Measurements from ENCODE around the gene PDE9A.

PDE9A gene

GRCh38 chr21:42755031-42755665, 101.7 kb downstream of the PDE9A start:
- no peak for DNase-seq
- Histone ChIP-seq H3K36me3 (ENCODE audit: control insufficient read depth in 4 of 4, insufficient read depth in 4 of 4, low read length in 3 of 4) (no peaks in the 10 kb centered on the region), H3K4me1 (ENCODE audit: control extremely low read depth in 1 of 4, control insufficient read depth in 4 of 4, insufficient read depth in 4 of 4, low read length in 3 of 4) (no peaks in the 10 kb centered on the region), H3K27ac (ENCODE audit: insufficient read depth in 1 of 2, low read depth in 1 of 2, low read length in 2 of 2, poor library complexity in 1 of 2, severe bottlenecking in 2 of 2) (no peak overlapping the region), H3K9me3 (ENCODE audit: control extremely low read depth in 1 of 5, control insufficient read depth in 4 of 5, insufficient read depth in 2 of 5, low read depth in 1 of 5, low read length in 4 of 5) (no peaks in the 10 kb centered on the region), H3K27me3 (replicated peaks in 2 of 5; ENCODE audit: control insufficient read depth in 4 of 5, insufficient read depth in 5 of 5, low read length in 4 of 5) (no peaks in the 10 kb centered on the region), H3K4me3 (ENCODE audit: control insufficient read depth in 1 of 7, extremely low read depth in 1 of 7, insufficient read depth in 4 of 7, low read depth in 2 of 7, low read length in 6 of 7) (no peak overlapping the region)
- ChIA-PET POLR2A (no interaction called here), CTCF (interaction anchor here (1.2 kb wide), 1 partner anchor 26 kb away, joined by 4 read pairs; no protein-coding TSS in a partner anchor)
- 96% methylated on average over 14 of the region's 14 CpGs for WGBS (ENCODE audit: insufficient coverage)

- H3K4me1 ChIP-seq (ENCODE audit: control extremely low read depth in 1 of 4, control insufficient read depth in 4 of 4, insufficient read depth in 4 of 4, low read length in 3 of 4), result no peaks in the 10 kb centered on the region
- WGBS (ENCODE audit: insufficient coverage), result 98% methylated on average over 18 of the region's 20 CpGs
- H3K4me3 ChIP-seq (ENCODE audit: control insufficient read depth in 1 of 7, extremely low read depth in 1 of 7, insufficient read depth in 4 of 7, low read depth in 2 of 7, low read length in 6 of 7), result no peak overlapping the region
- CTCF ChIA-PET, result interaction anchor here (1.2 kb wide), 1 partner anchor 25 kb away, joined by 4 read pairs; no protein-coding TSS in a partner anchor
- H3K36me3 ChIP-seq (ENCODE audit: control insufficient read depth in 4 of 4, insufficient read depth in 4 of 4, low read length in 3 of 4), result no peaks in the 10 kb centered on the region
- POLR2A ChIA-PET, result no interaction called here
- H3K27ac ChIP-seq (ENCODE audit: insufficient read depth in 1 of 2, low read depth in 1 of 2, low read length in 2 of 2, poor library complexity in 1 of 2, severe bottlenecking in 2 of 2), result no peak overlapping the region
- H3K27me3 ChIP-seq (replicated peaks in 2 of 5; ENCODE audit: control insufficient read depth in 4 of 5, insufficient read depth in 5 of 5, low read length in 4 of 5), result no peaks in the 10 kb centered on the region
- no peak for DNase-seq
- H3K9me3 ChIP-seq (ENCODE audit: control extremely low read depth in 1 of 5, control insufficient read depth in 4 of 5, insufficient read depth in 2 of 5, low read depth in 1 of 5, low read length in 4 of 5), result no peaks in the 10 kb centered on the region
Measured at GRCh38 chr21:42755766-42756579, 102.6 kb downstream of the PDE9A start.

- no peaks in the 10 kb centered on the region for H3K4me1 ChIP-seq (ENCODE audit: control extremely low read depth in 1 of 4, control insufficient read depth in 4 of 4, insufficient read depth in 4 of 4, low read length in 3 of 4)
- H3K4me3 ChIP-seq (ENCODE audit: control insufficient read depth in 1 of 7, extremely low read depth in 1 of 7, insufficient read depth in 4 of 7, low read depth in 2 of 7, low read length in 6 of 7), result no peak overlapping the region
- H3K36me3 ChIP-seq (ENCODE audit: control insufficient read depth in 4 of 4, insufficient read depth in 4 of 4, low read length in 3 of 4), result no peaks in the 10 kb centered on the region
- H3K9me3 ChIP-seq (ENCODE audit: control extremely low read depth in 1 of 5, control insufficient read depth in 4 of 5, insufficient read depth in 2 of 5, low read depth in 1 of 5, low read length in 4 of 5), result no peaks in the 10 kb centered on the region
- H3K27ac ChIP-seq (ENCODE audit: insufficient read depth in 1 of 2, low read depth in 1 of 2, low read length in 2 of 2, poor library complexity in 1 of 2, severe bottlenecking in 2 of 2), result no peak overlapping the region
- DNase-seq, result no peak
- POLR2A ChIA-PET, result no interaction called here
- CTCF ChIA-PET, result no interaction called here
- WGBS (ENCODE audit: insufficient coverage), result 92% methylated on average over 21 of the region's 24 CpGs
- H3K27me3 ChIP-seq (replicated peaks in 2 of 5; ENCODE audit: control insufficient read depth in 4 of 5, insufficient read depth in 5 of 5, low read length in 4 of 5), result no peaks in the 10 kb centered on the region
Measured at GRCh38 chr21:42756580-42757250, 103.3 kb downstream of the PDE9A start.

GRCh38 chr21:42757422-42757821, 104.0 kb downstream of the PDE9A start:
- ChIA-PET POLR2A (no interaction called here), CTCF (no interaction called here)
- WGBS (ENCODE audit: insufficient coverage), result 98% methylated on average over 10 of the region's 10 CpGs

GRCh38 chr21:42757826-42758655, 104.6 kb downstream of the PDE9A start:
- POLR2A ChIA-PET, result no interaction called here
- CTCF ChIA-PET, result interaction anchor here (1.3 kb wide), 1 partner anchor 11 kb away, joined by 3 read pairs; no protein-coding TSS in a partner anchor

More at GRCh38 chr21:42757422-42757821, 104.0 kb downstream of the PDE9A start:
- no peak for DNase-seq
- Histone ChIP-seq H3K4me3 (ENCODE audit: control insufficient read depth in 1 of 7, extremely low read depth in 1 of 7, insufficient read depth in 4 of 7, low read depth in 2 of 7, low read length in 6 of 7) (no peak overlapping the region), H3K36me3 (ENCODE audit: control insufficient read depth in 4 of 4, insufficient read depth in 4 of 4, low read length in 3 of 4) (no peaks in the 10 kb centered on the region), H3K9me3 (ENCODE audit: control extremely low read depth in 1 of 5, control insufficient read depth in 4 of 5, insufficient read depth in 2 of 5, low read depth in 1 of 5, low read length in 4 of 5) (no peaks in the 10 kb centered on the region), H3K27ac (ENCODE audit: insufficient read depth in 1 of 2, low read depth in 1 of 2, low read length in 2 of 2, poor library complexity in 1 of 2, severe bottlenecking in 2 of 2) (no peak overlapping the region), H3K27me3 (replicated peaks in 2 of 5; ENCODE audit: control insufficient read depth in 4 of 5, insufficient read depth in 5 of 5, low read length in 4 of 5) (no peaks in the 10 kb centered on the region), H3K4me1 (ENCODE audit: control extremely low read depth in 1 of 4, control insufficient read depth in 4 of 4, insufficient read depth in 4 of 4, low read length in 3 of 4) (no peaks in the 10 kb centered on the region)

GRCh38 chr21:42758721-42759593, 105.5 kb downstream of the PDE9A start:
- H3K4me1 ChIP-seq (ENCODE audit: control extremely low read depth in 1 of 4, control insufficient read depth in 4 of 4, insufficient read depth in 4 of 4, low read length in 3 of 4), result no peaks in the 10 kb centered on the region
- no peaks in the 10 kb centered on the region for H3K36me3 ChIP-seq (ENCODE audit: control insufficient read depth in 4 of 4, insufficient read depth in 4 of 4, low read length in 3 of 4)
- POLR2A ChIA-PET, result no interaction called here
- H3K4me3 ChIP-seq (ENCODE audit: control insufficient read depth in 1 of 7, extremely low read depth in 1 of 7, insufficient read depth in 4 of 7, low read depth in 2 of 7, low read length in 6 of 7), result no peak overlapping the region
- H3K27ac ChIP-seq (ENCODE audit: insufficient read depth in 1 of 2, low read depth in 1 of 2, low read length in 2 of 2, poor library complexity in 1 of 2, severe bottlenecking in 2 of 2), result no peak overlapping the region
- 97% methylated on average over 13 of the region's 20 CpGs for WGBS (ENCODE audit: insufficient coverage)
- no peak for DNase-seq
- CTCF ChIA-PET, result interaction anchor here (1.3 kb wide), 1 partner anchor 12 kb away, joined by 3 read pairs; no protein-coding TSS in a partner anchor
- H3K27me3 ChIP-seq (replicated peaks in 2 of 5; ENCODE audit: control insufficient read depth in 4 of 5, insufficient read depth in 5 of 5, low read length in 4 of 5), result no peaks in the 10 kb centered on the region
- H3K9me3 ChIP-seq (ENCODE audit: control extremely low read depth in 1 of 5, control insufficient read depth in 4 of 5, insufficient read depth in 2 of 5, low read depth in 1 of 5, low read length in 4 of 5), result no peaks in the 10 kb centered on the region

More at GRCh38 chr21:42757826-42758655, 104.6 kb downstream of the PDE9A start:
- Histone ChIP-seq H3K9me3 (ENCODE audit: control extremely low read depth in 1 of 5, control insufficient read depth in 4 of 5, insufficient read depth in 2 of 5, low read depth in 1 of 5, low read length in 4 of 5) (no peaks in the 10 kb centered on the region), H3K36me3 (ENCODE audit: control insufficient read depth in 4 of 4, insufficient read depth in 4 of 4, low read length in 3 of 4) (no peaks in the 10 kb centered on the region), H3K4me3 (ENCODE audit: control insufficient read depth in 1 of 7, extremely low read depth in 1 of 7, insufficient read depth in 4 of 7, low read depth in 2 of 7, low read length in 6 of 7) (no peak overlapping the region), H3K27me3 (replicated peaks in 2 of 5; ENCODE audit: control insufficient read depth in 4 of 5, insufficient read depth in 5 of 5, low read length in 4 of 5) (no peaks in the 10 kb centered on the region), H3K4me1 (ENCODE audit: control extremely low read depth in 1 of 4, control insufficient read depth in 4 of 4, insufficient read depth in 4 of 4, low read length in 3 of 4) (no peaks in the 10 kb centered on the region), H3K27ac (ENCODE audit: insufficient read depth in 1 of 2, low read depth in 1 of 2, low read length in 2 of 2, poor library complexity in 1 of 2, severe bottlenecking in 2 of 2) (no peak overlapping the region)
- 95% methylated on average over 16 of the region's 17 CpGs for WGBS (ENCODE audit: insufficient coverage)
- no peak for DNase-seq
